WTC11 (cell line): ENCODE results near the gene HOMER2. TPM values are rescaled to one million over a fixed set of nuclear protein-coding genes. Genes with fewer than 3 reads are reported as not detected.
A peak's percentile ranks its signal among the peaks of the same experiment; 100 is the strongest.

Source experiments
- ATAC-seq: fragments of 200-7000 bp; cut with Tn5 transposase; 2 replicates; pipeline ENCODE4 v1.10.0; 2021; ENCODE audit warnings: mild to moderate bottlenecking, moderate library complexity
- CTCF ChIA-PET: fragments of 300-600 bp; sonication (Branson Sonifier 250); formaldehyde crosslinking; loops from one replicate; lab custom pipeline; 2021; ENCODE audit warnings: antibody characterized with exemption; lab: Charles Lee
- POLR2A ChIA-PET: fragments of 350-600 bp; sonication (Branson Sonifier 250); formaldehyde crosslinking; loops from one replicate; lab custom pipeline; 2021; ENCODE audit warnings: antibody characterized with exemption; lab: Charles Lee
- DNase-seq: peaks from one replicate; pipeline ENCODE4 v3.0.0; 2021; ENCODE audit warnings: low spot score
- H3K27ac Mint-ChIP-seq: 2 replicates; pipeline ENCODE4 v1.8.0; 2021; ENCODE audit warnings: mixed read lengths
- H3K27me3 Mint-ChIP-seq: 2 replicates; pipeline ENCODE4 v1.8.0; 2021; ENCODE audit warnings: low read depth, mild to moderate bottlenecking, moderate library complexity, mixed read lengths
- H3K36me3 Mint-ChIP-seq: 2 replicates; pipeline ENCODE4 v1.8.0; 2021; ENCODE audit warnings: mixed read lengths
- H3K4me1 Mint-ChIP-seq: 2 replicates; pipeline ENCODE4 v1.8.0; 2022; ENCODE audit warnings: mixed read lengths
- H3K4me3 Mint-ChIP-seq: 2 replicates; pipeline ENCODE4 v1.8.0; 2021; ENCODE audit warnings: mild to moderate bottlenecking, moderate library complexity, mixed read lengths
- H3K9me3 Mint-ChIP-seq: 2 replicates; pipeline ENCODE4 v1.8.0; 2021; ENCODE audit warnings: mixed read lengths
- ARID4B ChIP-seq: sonication (generic); formaldehyde crosslinking; IDR thresholded peaks from 2 replicates; pipeline ENCODE4 v1.8.0; 2023; ENCODE audit warnings: missing genetic modification reagents, mild to moderate bottlenecking, borderline replicate concordance
- CBFB ChIP-seq: sonication (generic); formaldehyde crosslinking; IDR thresholded peaks from 2 replicates; pipeline ENCODE4 v1.8.1; 2022; ENCODE audit warnings: mild to moderate bottlenecking, low read depth, missing genetic modification reagents
- CDX4 ChIP-seq: fragments of 250-450 bp; sonication (Bioruptor Pico); IDR thresholded peaks from 2 replicates; pipeline ENCODE4 v1.9.0; 2021; ENCODE audit warnings: moderate library complexity, mild to moderate bottlenecking, inconsistent platforms, borderline replicate concordance
- CREM ChIP-seq: sonication (generic); formaldehyde crosslinking; IDR thresholded peaks from 2 replicates; pipeline ENCODE4 v1.8.1; 2022; ENCODE audit warnings: mild to moderate bottlenecking, missing genetic modification reagents, moderate library complexity
- ETV6 ChIP-seq: sonication (generic); formaldehyde crosslinking; IDR thresholded peaks from 2 replicates; pipeline ENCODE4 v1.8.1; 2022; ENCODE audit warnings: mild to moderate bottlenecking, missing genetic modification reagents
- FOXP1 ChIP-seq: sonication (generic); formaldehyde crosslinking; IDR thresholded peaks from 2 replicates; pipeline ENCODE4 v1.8.0; 2022; ENCODE audit warnings: missing genetic modification reagents, mild to moderate bottlenecking, moderate library complexity, borderline replicate concordance
- GRHL2 ChIP-seq: fragments of 250-450 bp; sonication (Bioruptor Pico); IDR thresholded peaks from 2 replicates; pipeline ENCODE4 v1.8.0; 2022; ENCODE audit warnings: mild to moderate bottlenecking, moderate library complexity; ENCODE audit not compliant: insufficient replicate concordance, severe bottlenecking
- NFATC4 ChIP-seq: fragments of 250-450 bp; sonication (Bioruptor Pico); IDR thresholded peaks from 2 replicates; pipeline ENCODE4 v1.9.0; 2021; ENCODE audit warnings: mild to moderate bottlenecking
- PRRX2 ChIP-seq: fragments of 250-450 bp; sonication (Bioruptor Pico); IDR thresholded peaks from 2 replicates; pipeline ENCODE4 v1.8.0; 2021; ENCODE audit warnings: mild to moderate bottlenecking
- RELA ChIP-seq: sonication (generic); formaldehyde crosslinking; IDR thresholded peaks from 2 replicates; pipeline ENCODE4 v1.8.1; 2022; ENCODE audit warnings: missing genetic modification reagents, mild to moderate bottlenecking, borderline replicate concordance
- SMAD3 ChIP-seq: sonication (generic); formaldehyde crosslinking; IDR thresholded peaks from 2 replicates; pipeline ENCODE4 v1.8.0; 2022; ENCODE audit warnings: missing genetic modification reagents, mild to moderate bottlenecking, borderline replicate concordance
- SMAD4 ChIP-seq: sonication (generic); formaldehyde crosslinking; IDR thresholded peaks from 2 replicates; pipeline ENCODE4 v1.8.0; 2022; ENCODE audit warnings: mild to moderate bottlenecking, missing genetic modification reagents
- STAT6 ChIP-seq: sonication (generic); formaldehyde crosslinking; conservative IDR thresholded peaks from 2 replicates; pipeline ENCODE4 v1.8.1; 2023; ENCODE audit warnings: mild to moderate bottlenecking, low read depth, missing genetic modification reagents, moderate library complexity
- ZNF121 ChIP-seq: sonication (generic); formaldehyde crosslinking; IDR thresholded peaks from 2 replicates; pipeline ENCODE4 v1.8.0; 2023; ENCODE audit warnings: missing genetic modification reagents
- ZNF317 ChIP-seq: sonication (generic); formaldehyde crosslinking; IDR thresholded peaks from 2 replicates; pipeline ENCODE4 v1.8.1; 2023; ENCODE audit warnings: low read depth, mild to moderate bottlenecking, moderate library complexity, missing genetic modification reagents, borderline replicate concordance
- ZNF532 ChIP-seq: fragments of 250-450 bp; sonication (Bioruptor Pico); IDR thresholded peaks from 2 replicates; pipeline ENCODE4 v1.9.0; 2021; ENCODE audit warnings: mild to moderate bottlenecking, borderline replicate concordance
- total RNA-seq: library from RNA; stranded (reverse); gene quantifications from 3 replicates; pipeline ENCODE4 v1.2.3, GENCODE V29; 2021

The HOMER2 gene
- total RNA-seq, 1 experiment from 2014 or later = 17.4 TPM

- no peaks in the 10 kb centered on the region for H3K4me1 Mint-ChIP-seq
- CTCF ChIA-PET = interaction anchor here (0.6 kb wide), 1 partner anchor 277 kb away, joined by 5 read pairs; no protein-coding TSS in a partner anchor
- TF ChIP-seq SMAD4 (CRISPR knock-in tag) = no peak
- 0 out of 2 replicates have a peak, but pooled peaks have one; percentile 39 for TF ChIP-seq ZNF121 (CRISPR knock-in tag)
- no peak for TF ChIP-seq NFATC4 (CRISPR knock-in tag)
- no peak for TF ChIP-seq CBFB
- TF ChIP-seq ETV6 (CRISPR knock-in tag) = no peak
- no peak overlapping the region for H3K4me3 Mint-ChIP-seq
- no peaks in the 10 kb centered on the region for H3K36me3 Mint-ChIP-seq
- ATAC-seq = no peak
- H3K9me3 Mint-ChIP-seq = no peaks in the 10 kb centered on the region
- DNase-seq = no peak
- POLR2A ChIA-PET = no interaction called here
- H3K27me3 Mint-ChIP-seq = no peaks in the 10 kb centered on the region
- H3K27ac Mint-ChIP-seq = no peak overlapping the region
Measured at GRCh38 chr15:82878325-82878724, 74.2 kb downstream of the HOMER2 start.

- TF ChIP-seq ZNF532 (CRISPR knock-in tag) (no peak), CREM (CRISPR knock-in tag) (no peak)
- DNase-seq (no peak), ATAC-seq (no peak)
- H3K9me3 Mint-ChIP-seq = no peaks in the 10 kb centered on the region
- no peaks in the 10 kb centered on the region for H3K36me3 Mint-ChIP-seq
- ChIA-PET POLR2A (no interaction called here), CTCF (interaction anchor here (0.6 kb wide), 1 partner anchor 277 kb away, joined by 5 read pairs; no protein-coding TSS in a partner anchor)
- H3K4me1 Mint-ChIP-seq = no peaks in the 10 kb centered on the region
- H3K4me3 Mint-ChIP-seq = no peak overlapping the region
- H3K27ac Mint-ChIP-seq = no peak overlapping the region
- no peaks in the 10 kb centered on the region for H3K27me3 Mint-ChIP-seq
Measured at GRCh38 chr15:82877825-82878224, 74.7 kb downstream of the HOMER2 start.

- no peak for DNase-seq
- H3K9me3 Mint-ChIP-seq = no peaks in the 10 kb centered on the region
- H3K27ac Mint-ChIP-seq = no peak overlapping the region
- H3K4me3 Mint-ChIP-seq = no peak overlapping the region
- TF ChIP-seq PRRX2 (CRISPR knock-in tag) (no peak), GRHL2 (CRISPR knock-in tag) (no peak)
- TF ChIP-seq, all 79 proteins: peak for 0
- ChIA-PET CTCF (no interaction called here), POLR2A (no interaction called here)
- Mint-ChIP-seq H3K36me3 (no peaks in the 10 kb centered on the region), H3K27me3 (no peaks in the 10 kb centered on the region), H3K4me1 (no peaks in the 10 kb centered on the region)
- ATAC-seq = no peak
Measured at GRCh38 chr15:82875411-82876003, 77.0 kb downstream of the HOMER2 start.

- Mint-ChIP-seq H3K9me3 (no peaks in the 10 kb centered on the region), H3K27me3 (no peaks in the 10 kb centered on the region), H3K36me3 (no peaks in the 10 kb centered on the region), H3K4me1 (no peaks in the 10 kb centered on the region), H3K27ac (no peak overlapping the region), H3K4me3 (no peak overlapping the region)
- POLR2A ChIA-PET = no interaction called here
- no peak for ATAC-seq
- CTCF ChIA-PET = no interaction called here
- no peak for DNase-seq
- TF ChIP-seq STAT6 (CRISPR knock-in tag) = no peak
- no peak for TF ChIP-seq ARID4B (CRISPR knock-in tag)
- TF ChIP-seq FOXP1 = no peak
- no peak for TF ChIP-seq SMAD3 (CRISPR knock-in tag)
- TF ChIP-seq ZNF317 (CRISPR knock-in tag) = no peak
- TF ChIP-seq CDX4 (CRISPR knock-in tag) = no peak
- TF ChIP-seq RELA (CRISPR knock-in tag) = no peak
Measured at GRCh38 chr15:82874961-82875360, 77.6 kb downstream of the HOMER2 start.
